ENCODE measurements around the gene ADAMTSL5. TPM values are rescaled to one million over a fixed set of nuclear protein-coding genes. Genes with fewer than 3 reads are reported as not detected.

ADAMTSL5 gene
- polyA plus RNA-seq, 1 donor from 2014 or later = not detected

DNA sequence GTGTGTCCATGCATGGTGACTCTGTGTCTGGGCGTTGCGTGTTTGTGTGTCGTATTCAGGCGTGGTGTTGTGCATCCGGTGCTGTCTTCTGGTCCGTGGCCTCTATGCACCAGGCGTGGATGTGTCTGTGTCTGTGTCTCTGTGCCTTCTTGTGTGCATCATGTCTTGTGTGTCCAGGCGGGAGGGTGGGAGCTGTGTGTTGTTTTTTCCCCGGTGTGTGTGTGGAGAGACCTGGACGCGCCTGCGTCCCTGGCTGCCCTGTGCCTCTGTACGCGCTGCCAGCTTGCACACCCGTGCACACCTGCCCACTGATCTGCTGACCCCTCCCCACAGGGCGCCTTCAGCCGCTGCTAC, 12.1 kb upstream of the ADAMTSL5 start:
- H3K9ac ChIP-seq (ENCODE audit: low read length) = no peak overlapping the region
- no peaks in the 10 kb centered on the region for H4K20me1 ChIP-seq (ENCODE audit: insufficient read depth)
- no peak overlapping the region for H2AFZ ChIP-seq (ENCODE audit: low read depth, low read length)
- no peak overlapping the region for H3K4me3 ChIP-seq (ENCODE audit: low read length)
- H3K79me2 ChIP-seq (replicated peaks; ENCODE audit: insufficient read depth, low read length) = no peaks in the 10 kb centered on the region
- no peak overlapping the region for H3K27ac ChIP-seq (ENCODE audit: low read length)
- H3K4me2 ChIP-seq (ENCODE audit: low read length) = no peak overlapping the region
- TF ChIP-seq EZH2 (IDR thresholded peaks at IDR 0.05; ENCODE audit: borderline replicate concordance, insufficient read depth, low read length, poor library complexity, severe bottlenecking) = no peak
- TF ChIP-seq RAD21 (conservative IDR thresholded peaks at IDR 0.05) = no peak
- TF ChIP-seq, protein P1, sequence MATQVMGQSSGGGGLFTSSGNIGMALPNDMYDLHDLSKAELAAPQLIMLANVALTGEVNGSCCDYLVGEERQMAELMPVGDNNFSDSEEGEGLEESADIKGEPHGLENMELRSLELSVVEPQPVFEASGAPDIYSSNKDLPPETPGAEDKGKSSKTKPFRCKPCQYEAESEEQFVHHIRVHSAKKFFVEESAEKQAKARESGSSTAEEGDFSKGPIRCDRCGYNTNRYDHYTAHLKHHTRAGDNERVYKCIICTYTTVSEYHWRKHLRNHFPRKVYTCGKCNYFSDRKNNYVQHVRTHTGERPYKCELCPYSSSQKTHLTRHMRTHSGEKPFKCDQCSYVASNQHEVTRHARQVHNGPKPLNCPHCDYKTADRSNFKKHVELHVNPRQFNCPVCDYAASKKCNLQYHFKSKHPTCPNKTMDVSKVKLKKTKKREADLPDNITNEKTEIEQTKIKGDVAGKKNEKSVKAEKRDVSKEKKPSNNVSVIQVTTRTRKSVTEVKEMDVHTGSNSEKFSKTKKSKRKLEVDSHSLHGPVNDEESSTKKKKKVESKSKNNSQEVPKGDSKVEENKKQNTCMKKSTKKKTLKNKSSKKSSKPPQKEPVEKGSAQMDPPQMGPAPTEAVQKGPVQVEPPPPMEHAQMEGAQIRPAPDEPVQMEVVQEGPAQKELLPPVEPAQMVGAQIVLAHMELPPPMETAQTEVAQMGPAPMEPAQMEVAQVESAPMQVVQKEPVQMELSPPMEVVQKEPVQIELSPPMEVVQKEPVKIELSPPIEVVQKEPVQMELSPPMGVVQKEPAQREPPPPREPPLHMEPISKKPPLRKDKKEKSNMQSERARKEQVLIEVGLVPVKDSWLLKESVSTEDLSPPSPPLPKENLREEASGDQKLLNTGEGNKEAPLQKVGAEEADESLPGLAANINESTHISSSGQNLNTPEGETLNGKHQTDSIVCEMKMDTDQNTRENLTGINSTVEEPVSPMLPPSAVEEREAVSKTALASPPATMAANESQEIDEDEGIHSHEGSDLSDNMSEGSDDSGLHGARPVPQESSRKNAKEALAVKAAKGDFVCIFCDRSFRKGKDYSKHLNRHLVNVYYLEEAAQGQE (IDR thresholded peaks at IDR 0.05; ENCODE audit: borderline replicate concordance) = no peak
- no peak for TF ChIP-seq MXI1 (conservative IDR thresholded peaks at IDR 0.05; ENCODE audit: poor library complexity, severe bottlenecking)
- no peak for TF ChIP-seq TAF1 (IDR thresholded peaks at IDR 0.05; ENCODE audit: low read depth)
- no peak for TF ChIP-seq POLR2AphosphoS5 (IDR thresholded peaks at IDR 0.05)
- no peak for TF ChIP-seq SMC3 (conservative IDR thresholded peaks at IDR 0.05; ENCODE audit: poor library complexity)
- no peak for TF ChIP-seq EP300 (conservative IDR thresholded peaks at IDR 0.05; ENCODE audit: poor library complexity, severe bottlenecking)
- TF ChIP-seq, protein P2, sequence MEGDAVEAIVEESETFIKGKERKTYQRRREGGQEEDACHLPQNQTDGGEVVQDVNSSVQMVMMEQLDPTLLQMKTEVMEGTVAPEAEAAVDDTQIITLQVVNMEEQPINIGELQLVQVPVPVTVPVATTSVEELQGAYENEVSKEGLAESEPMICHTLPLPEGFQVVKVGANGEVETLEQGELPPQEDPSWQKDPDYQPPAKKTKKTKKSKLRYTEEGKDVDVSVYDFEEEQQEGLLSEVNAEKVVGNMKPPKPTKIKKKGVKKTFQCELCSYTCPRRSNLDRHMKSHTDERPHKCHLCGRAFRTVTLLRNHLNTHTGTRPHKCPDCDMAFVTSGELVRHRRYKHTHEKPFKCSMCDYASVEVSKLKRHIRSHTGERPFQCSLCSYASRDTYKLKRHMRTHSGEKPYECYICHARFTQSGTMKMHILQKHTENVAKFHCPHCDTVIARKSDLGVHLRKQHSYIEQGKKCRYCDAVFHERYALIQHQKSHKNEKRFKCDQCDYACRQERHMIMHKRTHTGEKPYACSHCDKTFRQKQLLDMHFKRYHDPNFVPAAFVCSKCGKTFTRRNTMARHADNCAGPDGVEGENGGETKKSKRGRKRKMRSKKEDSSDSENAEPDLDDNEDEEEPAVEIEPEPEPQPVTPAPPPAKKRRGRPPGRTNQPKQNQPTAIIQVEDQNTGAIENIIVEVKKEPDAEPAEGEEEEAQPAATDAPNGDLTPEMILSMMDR (IDR thresholded peaks at IDR 0.05; ENCODE audit: poor library complexity, severe bottlenecking) = no peak
- H3K36me3 ChIP-seq (ENCODE audit: insufficient read depth, low read length) = no peaks in the 10 kb centered on the region
- H3F3A ChIP-seq (ENCODE audit: insufficient read depth, low read length, poor library complexity, severe bottlenecking) = no peaks in the 10 kb centered on the region
- H3K9me2 ChIP-seq (ENCODE audit: insufficient read depth, low read length) = no peaks in the 10 kb centered on the region
- peaks cover 24% of the 10 kb centered on the region for H3K27me3 ChIP-seq (ENCODE audit: insufficient read depth, low read depth, low read length)
- H3K9me3 ChIP-seq (ENCODE audit: low read length) = no peaks in the 10 kb centered on the region

DNA sequence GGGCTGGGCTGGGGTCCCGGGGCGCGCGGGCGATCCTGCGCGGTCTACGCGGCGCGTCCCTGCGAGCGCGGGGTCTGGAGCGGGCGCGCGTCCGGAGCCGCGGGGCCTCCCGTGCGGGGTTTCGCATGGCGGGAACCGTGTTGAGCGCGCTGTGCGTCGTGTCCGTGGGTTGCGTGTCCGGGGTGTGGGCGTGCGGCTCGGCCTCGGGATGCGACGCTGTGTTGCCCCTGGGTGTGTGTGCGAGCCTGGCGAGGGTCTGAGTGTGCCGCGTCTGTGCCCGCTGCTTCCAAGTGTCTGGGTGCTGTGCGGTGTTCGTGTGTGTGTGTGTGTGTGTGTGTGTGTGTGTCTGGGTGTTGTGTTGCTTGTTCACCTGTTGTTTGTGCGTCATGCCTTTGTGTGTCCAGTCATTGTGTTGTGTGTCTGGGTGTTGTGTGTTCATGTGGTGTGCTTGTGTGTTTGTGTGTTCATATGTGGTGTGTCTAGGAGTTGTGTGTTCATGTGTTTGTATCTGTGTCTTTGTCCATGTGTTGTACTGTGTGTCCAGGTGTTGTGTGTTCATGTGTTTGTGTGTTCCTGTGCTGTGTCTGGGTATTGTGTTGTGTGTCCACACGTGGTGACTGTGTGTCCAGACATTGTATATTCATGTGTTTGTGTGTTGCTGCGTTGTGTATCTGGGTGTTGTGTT, 11.6 kb upstream of the ADAMTSL5 start:
- Histone ChIP-seq H3K4me3 (ENCODE audit: low read length) (peak overlapping the region; percentile 59), H3K27ac (ENCODE audit: low read length) (no peak overlapping the region), H3K9me2 (ENCODE audit: insufficient read depth, low read length) (no peaks in the 10 kb centered on the region), H4K20me1 (ENCODE audit: insufficient read depth) (no peaks in the 10 kb centered on the region), H3K4me2 (ENCODE audit: low read length) (no peak overlapping the region), H3K9me3 (ENCODE audit: low read length) (no peaks in the 10 kb centered on the region), H3K79me2 (replicated peaks; ENCODE audit: insufficient read depth, low read length) (no peaks in the 10 kb centered on the region), H3K27me3 (ENCODE audit: insufficient read depth, low read depth, low read length) (peaks cover 24% of the 10 kb centered on the region), H3F3A (ENCODE audit: insufficient read depth, low read length, poor library complexity, severe bottlenecking) (no peaks in the 10 kb centered on the region), H2AFZ (ENCODE audit: low read depth, low read length) (no peak overlapping the region), H3K36me3 (ENCODE audit: insufficient read depth, low read length) (no peaks in the 10 kb centered on the region), H3K9ac (ENCODE audit: low read length) (peak overlapping the region; percentile 23)
- TF ChIP-seq EZH2 (IDR thresholded peaks at IDR 0.05; ENCODE audit: borderline replicate concordance, insufficient read depth, low read length, poor library complexity, severe bottlenecking) (no peak), EP300 (conservative IDR thresholded peaks at IDR 0.05; ENCODE audit: poor library complexity, severe bottlenecking) (no peak), SMC3 (conservative IDR thresholded peaks at IDR 0.05; ENCODE audit: poor library complexity) (no peak), MXI1 (conservative IDR thresholded peaks at IDR 0.05; ENCODE audit: poor library complexity, severe bottlenecking) (no peak), RAD21 (conservative IDR thresholded peaks at IDR 0.05) (no peak), POLR2AphosphoS5 (IDR thresholded peaks at IDR 0.05) (no peak), TAF1 (IDR thresholded peaks at IDR 0.05; ENCODE audit: low read depth) (no peak)
- TF ChIP-seq, protein P1 (IDR thresholded peaks at IDR 0.05; ENCODE audit: borderline replicate concordance) = no peak
- TF ChIP-seq, protein P2 (IDR thresholded peaks at IDR 0.05; ENCODE audit: poor library complexity, severe bottlenecking) = no peak

Measured in neural cell (in vitro differentiated cells).